Activated CD4-positive, alpha-beta T cell treated with anti-CD3 and anti-CD28 coated beads for 24 hours (primary cell): ENCODE measurements around the gene NEU2.

ENCODE experiments used
- DNase-seq, 2 donors: peaks; one replicate each; pipeline ENCODE4 v3.0.0-alpha.2; 2020; ENCODE audit warnings: low read depth in 2 of 2

Gene NEU2

DNA sequence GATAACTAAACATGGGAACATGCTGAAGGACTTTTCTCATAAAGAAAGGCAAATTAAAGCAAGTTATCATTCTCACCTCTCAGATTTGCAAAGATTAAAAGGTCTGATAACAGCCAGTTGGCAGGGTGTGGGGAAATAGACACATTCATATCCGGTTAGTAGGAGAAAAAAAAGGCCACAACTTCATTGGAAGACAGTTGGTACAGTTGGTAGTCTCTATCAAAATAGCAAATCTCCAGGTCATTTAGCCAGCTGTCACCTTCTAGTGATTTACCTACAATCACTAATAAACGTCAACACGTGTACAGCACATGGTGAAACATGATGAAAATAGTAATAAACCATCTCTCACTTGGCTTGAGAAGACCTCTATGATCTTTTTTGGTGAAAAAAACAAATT is 44.3 kb downstream of the NEU2 start:
- no peak for DNase-seq

DNA sequence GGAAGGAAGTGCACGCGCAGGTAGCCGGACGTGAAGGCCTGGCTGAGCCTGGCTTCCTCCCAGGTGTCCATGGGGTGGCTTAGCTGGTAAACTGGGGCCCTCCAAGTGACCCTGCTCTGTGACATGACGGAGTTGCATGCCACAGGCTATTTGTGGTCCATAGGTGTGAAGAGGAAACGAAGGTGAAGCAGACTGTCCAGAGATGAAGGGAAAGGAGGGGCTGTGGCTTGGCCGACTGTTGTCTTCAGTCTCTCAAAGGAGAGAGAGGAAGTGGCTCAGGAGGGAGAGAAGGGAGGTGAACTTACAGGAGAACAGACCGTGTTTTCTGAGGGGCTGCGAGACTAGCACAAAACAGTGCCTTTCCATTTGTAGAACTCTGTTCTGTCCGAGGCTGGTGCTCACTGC is 47.0 kb downstream of the NEU2 start:
- DNase-seq = no peak

DNA sequence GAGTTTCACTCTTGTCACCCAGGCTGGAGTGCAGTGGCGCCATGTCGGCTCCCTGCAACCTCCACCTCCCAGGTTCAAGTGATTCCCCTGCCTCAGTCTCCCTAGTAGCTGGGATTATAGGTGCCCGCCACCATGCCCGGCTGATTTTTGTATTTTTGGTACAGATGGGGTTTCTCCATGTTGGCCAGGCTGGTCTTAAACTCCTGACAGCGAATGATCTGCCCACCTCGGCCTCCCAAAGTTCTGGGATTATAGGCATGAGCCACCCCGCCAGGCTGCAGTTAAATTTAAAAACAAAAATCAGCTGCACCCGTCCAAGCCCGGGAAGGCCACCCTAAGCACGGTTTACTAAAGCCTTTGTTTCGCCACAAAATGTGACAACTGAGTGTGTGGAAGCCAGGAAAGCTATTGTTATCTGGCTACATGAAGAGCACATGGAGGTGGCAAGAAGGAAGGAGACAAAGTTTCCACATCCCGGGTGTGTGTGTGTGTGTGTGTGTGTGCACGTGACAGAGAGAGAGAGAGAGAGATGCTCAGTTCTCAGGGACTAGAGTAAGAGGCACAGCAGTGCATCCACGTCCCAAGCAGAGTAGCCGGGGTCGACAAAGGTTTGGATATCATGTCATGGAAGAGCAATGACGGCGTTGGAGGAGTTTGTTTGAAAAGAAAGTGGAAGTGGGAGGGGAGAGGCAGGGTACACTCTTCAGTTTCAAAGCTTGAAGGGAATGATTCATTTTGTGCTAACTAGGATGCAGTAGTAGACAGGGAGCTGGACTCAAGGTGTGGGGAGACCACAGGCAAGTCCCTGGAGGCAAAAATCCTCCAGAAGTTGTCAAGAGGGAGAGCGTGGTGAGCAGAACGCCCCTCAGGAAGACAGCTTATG is 47.7 kb downstream of the NEU2 start:
- DNase-seq = no peak

DNA sequence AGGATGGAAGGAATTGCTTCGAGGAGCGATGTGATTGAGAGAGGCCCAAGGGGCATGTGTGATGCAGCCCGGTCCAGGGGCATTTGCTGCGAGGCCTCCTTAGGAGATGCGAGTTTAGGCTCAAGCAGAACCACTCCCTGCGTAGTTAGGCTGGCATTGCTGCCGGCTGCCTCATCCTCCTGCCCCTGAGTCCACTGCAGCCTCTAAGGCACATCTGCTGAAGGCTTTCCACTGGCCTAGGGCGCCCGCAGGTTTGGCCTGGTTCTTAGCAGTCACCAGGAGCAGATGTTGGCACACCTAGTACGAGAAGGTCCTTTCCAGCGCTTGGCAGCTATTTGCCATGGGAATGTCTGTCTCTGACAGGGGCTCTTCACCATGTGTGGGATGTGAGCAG is 48.4 kb downstream of the NEU2 start:
- no peak for DNase-seq

- DNase-seq = no peak
Observed at GRCh38 chr2:233081232-233081730, 48.8 kb downstream of the NEU2 start.

GRCh38 chr2:233081731-233082221 is 49.3 kb downstream of the NEU2 start:
- DNase-seq = no peak

DNA sequence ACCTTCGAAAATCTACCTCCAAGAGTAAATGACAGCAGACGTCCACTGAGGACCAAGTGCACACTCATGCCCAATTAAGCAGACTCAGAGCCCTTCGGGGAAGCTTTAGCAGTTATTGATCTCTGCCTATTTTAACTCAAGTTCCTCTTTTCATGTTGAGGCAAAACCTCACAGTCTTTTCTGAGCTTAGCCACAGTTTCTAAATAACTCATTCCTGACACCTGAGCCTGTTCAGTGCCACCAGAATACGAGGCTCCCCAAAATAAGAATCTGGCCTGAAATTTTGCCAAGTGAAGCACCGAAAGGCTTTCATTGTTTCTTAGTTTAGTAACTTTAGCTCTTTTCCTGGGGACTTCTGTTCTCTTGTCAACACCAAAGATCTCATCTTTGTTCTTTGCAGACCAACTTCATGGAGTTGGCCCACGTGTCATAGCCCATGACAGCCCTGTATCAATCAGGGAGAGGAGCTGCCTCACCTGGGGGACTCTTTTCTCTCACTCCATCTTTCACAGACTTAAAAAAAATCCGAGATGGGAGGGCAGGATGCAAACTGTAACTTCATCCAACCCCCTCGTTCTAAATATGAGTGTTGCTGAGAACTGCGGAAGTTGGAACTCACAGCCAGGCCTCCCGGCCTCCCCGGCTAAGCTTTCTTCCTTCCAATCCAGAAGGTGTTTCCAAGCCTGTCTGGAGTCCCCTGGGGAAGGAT is 49.9 kb downstream of the NEU2 start:
- no peak for DNase-seq

- no peak for DNase-seq
Observed at GRCh38 chr2:233082931-233083755, 50.7 kb downstream of the NEU2 start.

- no peak for DNase-seq
Observed at GRCh38 chr2:233083782-233084181, 51.3 kb downstream of the NEU2 start.

DNA sequence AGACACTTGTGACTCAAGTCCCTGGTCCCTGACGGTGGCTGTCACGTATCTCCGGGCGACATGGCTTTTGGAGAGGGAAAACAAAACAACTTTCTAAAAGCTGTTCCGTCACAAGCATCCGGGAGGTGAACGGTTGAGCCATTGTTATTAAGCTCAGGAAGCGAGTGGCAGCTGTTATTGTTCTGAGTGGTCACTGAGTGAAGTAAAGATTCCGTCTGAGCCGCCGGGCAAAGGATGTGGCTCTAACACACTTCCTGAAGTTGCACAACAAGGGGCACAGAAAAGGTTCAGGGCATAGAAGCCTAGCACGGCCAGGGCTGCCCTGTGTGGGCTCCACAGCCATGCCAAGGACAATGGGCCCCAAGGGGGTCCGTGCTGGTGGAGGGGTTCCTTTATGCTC is 52.0 kb downstream of the NEU2 start:
- DNase-seq = no peak
